Measurements from ENCODE around the gene KLF12.

The KLF12 gene

DNA sequence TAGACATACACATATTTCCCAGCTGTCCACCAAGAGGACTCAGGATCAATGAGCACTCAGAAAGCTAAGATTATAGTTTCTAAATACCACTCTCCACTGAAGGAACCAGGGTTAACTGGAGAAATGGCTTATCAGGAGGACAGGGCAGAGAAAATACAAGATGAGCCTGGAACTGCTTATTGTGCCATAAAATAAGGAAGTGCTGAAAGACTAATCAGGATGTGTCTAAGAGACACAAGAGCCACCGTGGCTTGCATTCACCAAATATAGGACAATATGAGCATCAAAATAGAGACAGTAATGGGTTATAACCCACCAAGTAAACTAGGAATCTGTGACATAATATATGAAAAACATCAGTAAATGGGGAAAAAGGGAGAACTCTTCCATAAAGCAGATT is 32.8 kb downstream of the KLF12 start:
- DNase-seq: no peak

GRCh38 chr13:74098077-74098476 is 36.1 kb downstream of the KLF12 start:
- DNase-seq: no peak

- no peak for DNase-seq
These were observed 37.1 kb downstream of the KLF12 start for GRCh38 chr13:74097116-74097515.

DNA sequence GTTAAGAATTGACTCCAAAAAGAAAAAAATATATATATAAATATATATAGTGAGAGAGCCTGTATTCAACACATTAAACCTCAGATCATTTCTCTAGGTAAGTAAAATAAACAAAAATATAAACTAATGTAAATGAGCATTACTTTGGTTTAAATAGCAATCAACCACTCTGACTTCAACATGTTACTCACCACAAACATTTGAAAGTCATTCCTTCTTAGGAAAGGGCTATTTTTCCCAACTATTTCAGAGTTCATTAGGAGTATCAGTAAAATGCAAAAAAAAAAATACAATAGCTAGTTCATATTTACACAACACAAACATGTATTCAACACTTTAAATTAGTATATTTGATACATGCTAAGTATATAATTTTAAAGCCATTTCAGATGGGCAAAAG is 40.5 kb downstream of the KLF12 start:
- no peak for DNase-seq

GRCh38 chr13:74092711-74093110 is 41.5 kb downstream of the KLF12 start:
- DNase-seq: no peak

- DNase-seq: no peak
These were observed 43.2 kb downstream of the KLF12 start for GRCh38 chr13:74090869-74091605.

DNA sequence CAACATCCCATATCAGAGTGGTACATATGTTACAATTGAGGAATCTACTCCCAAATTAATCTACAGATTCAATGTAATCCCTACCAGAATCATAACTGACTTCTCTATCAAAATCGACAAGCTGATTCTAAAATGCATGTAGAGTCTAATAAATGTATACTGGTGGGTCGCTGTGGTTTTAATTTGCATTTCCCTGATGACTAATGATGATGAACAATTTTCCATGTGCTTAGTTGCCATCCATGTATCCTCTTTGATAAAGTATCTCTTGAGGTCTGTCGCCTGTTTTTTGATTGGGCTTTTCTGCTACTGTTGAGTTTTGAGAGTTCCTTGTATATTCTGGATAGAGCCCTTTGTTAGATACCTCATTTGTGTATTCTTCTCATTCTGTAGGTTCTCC is 43.8 kb downstream of the KLF12 start:
- no peak for DNase-seq

DNA sequence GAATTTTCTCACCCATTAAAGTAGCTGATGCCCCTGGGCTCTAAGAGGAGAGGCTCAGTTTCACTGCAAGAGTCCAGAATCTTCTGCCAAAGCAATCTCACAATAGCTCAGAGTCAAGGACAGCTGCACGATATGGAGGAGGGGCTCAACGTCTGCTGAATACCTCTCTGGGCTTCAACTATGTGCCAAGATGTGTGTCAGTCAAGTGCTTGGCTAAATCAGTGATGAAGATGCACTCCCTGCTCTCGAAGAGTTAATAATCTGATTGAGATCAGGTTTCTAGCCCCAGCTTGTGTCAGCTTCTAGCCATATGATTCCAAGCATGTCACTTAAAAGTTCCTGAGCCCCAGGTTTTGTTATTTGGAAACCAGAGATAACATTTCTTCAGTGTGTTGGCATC is 46.8 kb downstream of the KLF12 start:
- DNase-seq: no peak

All from NCI-H1417 treated with DMSO at 0.1 percent for 48 hours (cell line).